GM19468 (cell line): ENCODE results near the gene DNMT1.
"Not testable (repeated sequence)": the region's sequence is repeated elsewhere in the genome, so short reads cannot be mapped to it uniquely, and the experiment has no call there.

Experiments
- ATAC-seq: cut with Tn5 transposase; IDR thresholded peaks from one replicate; pipeline ENCODE4 v1.9.1; 2021; ENCODE audit warnings: mild to moderate bottlenecking, moderate library complexity, moderate number of reproducible peaks; ENCODE audit not compliant: unreplicated experiment; ENCODE audit errors: extremely low read depth

The DNMT1 gene

GRCh38 chr19:10194500-10195198 is at the start of gene DNMT1:
TSS of gene DNMT1 (minus strand) at chr19:10194953. CDS start at chr19:10194899, 54 bp downstream.
- no peak for ATAC-seq

GRCh38 chr19:10243606-10244005 is 48.9 kb upstream of the DNMT1 start:
- no peak for ATAC-seq

- not testable (repeated sequence) for ATAC-seq
Observed at GRCh38 chr19:10241826-10242449, 47.2 kb upstream of the DNMT1 start.

GRCh38 chr19:10238172-10238783 is 43.5 kb upstream of the DNMT1 start:
- no peak for ATAC-seq

- no peak for ATAC-seq
Observed at GRCh38 chr19:10237702-10238101, 42.9 kb upstream of the DNMT1 start.

GRCh38 chr19:10235409-10235808 is 40.7 kb upstream of the DNMT1 start:
- not testable (repeated sequence) for ATAC-seq

- no peak for ATAC-seq
Observed at GRCh38 chr19:10235003-10235402, 40.2 kb upstream of the DNMT1 start.

GRCh38 chr19:10233946-10234345 is 39.2 kb upstream of the DNMT1 start:
- no peak for ATAC-seq

GRCh38 chr19:10231612-10232228 is 37.0 kb upstream of the DNMT1 start:
- no peak for ATAC-seq

GRCh38 chr19:10230861-10231611 is 36.3 kb upstream of the DNMT1 start, which contains the start of gene S1PR2:
TSS of gene S1PR2 (minus strand) at chr19:10231331. CDS start at chr19:10224905, 6,426 bp downstream.
- no peak for ATAC-seq

- ATAC-seq = no peak
Observed at GRCh38 chr19:10230173-10230860, 35.6 kb upstream of the DNMT1 start.

- ATAC-seq = no peak
Observed at GRCh38 chr19:10228920-10229319, 34.2 kb upstream of the DNMT1 start.

GRCh38 chr19:10228393-10228792 is 33.6 kb upstream of the DNMT1 start:
- no peak for ATAC-seq

GRCh38 chr19:10227026-10227971 is 32.5 kb upstream of the DNMT1 start:
- ATAC-seq = no peak

GRCh38 chr19:10226376-10227025 is 31.7 kb upstream of the DNMT1 start:
- ATAC-seq = no peak

GRCh38 chr19:10226021-10226375 is 31.2 kb upstream of the DNMT1 start:
- no peak for ATAC-seq

GRCh38 chr19:10224337-10224736 is 29.6 kb upstream of the DNMT1 start:
- no peak for ATAC-seq
